HEK293 (cell line): Measurements from ENCODE around the gene PARP8.

ENCODE experiments used
- CTCF ChIA-PET: fragments of 350-600 bp; formaldehyde crosslinking; extraction: SDS; loops from one replicate; lab custom pipeline; 2021; ENCODE audit warnings: antibody characterized with exemption; lab: Yijun Ruan, JAX
- POLR2A ChIA-PET: fragments of 300-600 bp; formaldehyde crosslinking; extraction: SDS; loops from one replicate; lab custom pipeline; 2020; ENCODE audit warnings: antibody characterized with exemption, inconsistent platforms; lab: Yijun Ruan, JAX
- H3K27ac ChIP-seq: fragments of 200-500 bp; sonication (Bioruptor generic); 2 replicates; pipeline ENCODE4 v1.5.1; 2014; ENCODE audit warnings: low read depth, low read length, control low read depth, inconsistent platforms; ENCODE audit errors: extremely low read depth
- H3K36me3 ChIP-seq, 2 experiments: fragments of 200-500 bp in 1 of 2; sonication (Bioruptor generic) in 1 of 2; 1 replicate in 1 of 2; 2 replicates in 1 of 2; pipeline ENCODE4 v1.5.1; 2014 to 2017; ENCODE audit warnings: inconsistent platforms in 2 of 2, low read length in 2 of 2; ENCODE audit not compliant: control insufficient read depth in 2 of 2, insufficient read depth in 1 of 2
- H3K4me1 ChIP-seq: fragments of 200-500 bp; sonication (Bioruptor generic); 2 replicates; pipeline ENCODE4 v1.5.1; 2014; ENCODE audit warnings: mild to moderate bottlenecking, low read length, inconsistent platforms; ENCODE audit not compliant: control insufficient read depth, insufficient read depth
- H3K4me3 ChIP-seq: 2 replicates; pipeline ENCODE4 v1.5.1; 2011; ENCODE audit warnings: low read depth, mild to moderate bottlenecking, control low read depth, low read length, moderate library complexity
- H3K9me3 ChIP-seq: fragments of 200-500 bp; sonication (Bioruptor generic); 2 replicates; pipeline ENCODE4 v1.5.1; 2014; ENCODE audit warnings: low read depth, low read length, inconsistent platforms; ENCODE audit not compliant: control insufficient read depth, insufficient read depth
- BCL6B ChIP-seq: fragments of 450-650 bp; formaldehyde crosslinking; IDR thresholded peaks from 2 replicates; pipeline ENCODE4 v1.5.1; 2017; ENCODE audit warnings: missing biosample characterization, missing genetic modification characterization
- EGR2 ChIP-seq: fragments of 450-650 bp; formaldehyde crosslinking; IDR thresholded peaks from 2 replicates; pipeline ENCODE4 v1.5.1; 2016; ENCODE audit warnings: low read depth, missing biosample characterization, missing genetic modification characterization
- FEZF1 ChIP-seq: fragments of 450-650 bp; formaldehyde crosslinking; IDR thresholded peaks from 2 replicates; pipeline ENCODE4 v1.5.1; 2016; ENCODE audit warnings: missing biosample characterization, missing genetic modification characterization
- GLI2 ChIP-seq: fragments of 450-650 bp; formaldehyde crosslinking; IDR thresholded peaks from 2 replicates; pipeline ENCODE4; 2017; ENCODE audit warnings: missing biosample characterization, missing genetic modification characterization, low read depth, borderline replicate concordance
- MYNN ChIP-seq: fragments of 450-650 bp; formaldehyde crosslinking; IDR thresholded peaks from 2 replicates; pipeline ENCODE4 v1.5.1; 2016; ENCODE audit warnings: missing biosample characterization, missing genetic modification characterization, borderline replicate concordance
- PRDM1 ChIP-seq: fragments of 450-650 bp; formaldehyde crosslinking; IDR thresholded peaks from 2 replicates; pipeline ENCODE4; 2016; ENCODE audit warnings: missing biosample characterization, missing genetic modification characterization
- PRDM6 ChIP-seq: fragments of 450-650 bp; formaldehyde crosslinking; IDR thresholded peaks from 2 replicates; pipeline ENCODE4 v1.5.1; 2017; ENCODE audit warnings: missing biosample characterization, missing genetic modification characterization
- TRIM28 ChIP-seq: IDR thresholded peaks from 2 replicates; pipeline ENCODE4 v1.6.1; 2011; ENCODE audit warnings: low read length, control low read depth, borderline replicate concordance
- ZBTB17 ChIP-seq: fragments of 450-650 bp; formaldehyde crosslinking; IDR thresholded peaks from 2 replicates; pipeline ENCODE4 v1.5.1; 2016; ENCODE audit warnings: missing biosample characterization, missing genetic modification characterization
- ZBTB26 ChIP-seq: fragments of 450-650 bp; formaldehyde crosslinking; optimal IDR thresholded peaks from 2 replicates; pipeline ENCODE3; 2016; ENCODE audit warnings: missing biosample characterization, mild to moderate bottlenecking, missing genetic modification characterization
- ZBTB6 ChIP-seq: fragments of 450-650 bp; formaldehyde crosslinking; IDR thresholded peaks from 2 replicates; pipeline ENCODE4 v1.5.1; 2017; ENCODE audit warnings: missing biosample characterization, missing genetic modification characterization
- ZNF10 ChIP-seq: fragments of 450-650 bp; formaldehyde crosslinking; IDR thresholded peaks from 2 replicates; pipeline ENCODE4 v1.5.1; 2017; ENCODE audit warnings: missing biosample characterization, missing genetic modification characterization
- ZNF138 ChIP-seq: fragments of 450-650 bp; formaldehyde crosslinking; IDR thresholded peaks from 2 replicates; pipeline ENCODE4 v1.5.1; 2016; ENCODE audit warnings: missing biosample characterization, missing genetic modification characterization, borderline replicate concordance
- ZNF16 ChIP-seq: fragments of 450-650 bp; formaldehyde crosslinking; IDR thresholded peaks from 2 replicates; pipeline ENCODE4 v1.5.1; 2016; ENCODE audit warnings: low read depth, missing biosample characterization, missing genetic modification characterization
- ZNF548 ChIP-seq: fragments of 450-650 bp; formaldehyde crosslinking; IDR thresholded peaks from 2 replicates; pipeline ENCODE4 v1.5.1; 2016; ENCODE audit warnings: missing biosample characterization, missing genetic modification characterization
- ZNF747 ChIP-seq: fragments of 450-650 bp; formaldehyde crosslinking; IDR thresholded peaks from 2 replicates; pipeline ENCODE4 v1.5.1; 2016; ENCODE audit warnings: missing biosample characterization, missing genetic modification characterization
- ZNF768 ChIP-seq: fragments of 450-650 bp; formaldehyde crosslinking; IDR thresholded peaks from 2 replicates; pipeline ENCODE4 v1.5.1; 2018; ENCODE audit warnings: missing biosample characterization, mild to moderate bottlenecking, missing genetic modification characterization
- ZNF777 ChIP-seq: fragments of 450-650 bp; formaldehyde crosslinking; IDR thresholded peaks from 2 replicates; pipeline ENCODE4 v1.5.1; 2017; ENCODE audit warnings: missing biosample characterization, missing genetic modification characterization, borderline replicate concordance
- ZNF792 ChIP-seq: fragments of 450-650 bp; formaldehyde crosslinking; IDR thresholded peaks from 2 replicates; pipeline ENCODE4 v1.5.1; 2016; ENCODE audit warnings: missing biosample characterization, missing genetic modification characterization
- TF ChIP-seq, protein P1 (sequence below): fragments of 450-650 bp; formaldehyde crosslinking; IDR thresholded peaks from 2 replicates; pipeline ENCODE4 v1.5.1; 2016; ENCODE audit warnings: missing biosample characterization, missing genetic modification characterization

The PARP8 gene

DNA sequence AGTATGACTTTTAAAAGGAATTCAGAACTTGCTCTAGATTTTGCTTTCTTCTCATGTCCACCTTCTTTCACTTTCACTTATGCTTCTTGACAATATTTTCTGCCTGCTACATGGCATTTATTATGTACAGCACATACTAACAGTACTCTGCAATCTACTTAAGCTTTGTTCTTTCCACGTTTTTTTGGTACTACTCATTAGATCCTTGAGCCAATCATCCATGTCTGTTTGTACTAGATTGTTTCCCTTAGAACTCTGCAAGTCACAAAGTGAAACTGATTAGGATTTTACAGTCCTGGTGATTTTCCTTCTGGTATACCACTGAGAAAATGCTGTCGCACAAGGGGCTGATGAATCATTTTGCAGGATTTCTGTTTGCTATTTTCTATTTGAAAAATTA, 78.3 kb downstream of the PARP8 start:
- Histone ChIP-seq H3K4me1 (peaks cover 21% of the 10 kb centered on the region), H3K9me3 (no peaks in the 10 kb centered on the region), H3K4me3 (no peak overlapping the region), H3K36me3 (no peaks in the 10 kb centered on the region), H3K27ac (no peak overlapping the region)
- CTCF ChIA-PET, result no interaction called here
- POLR2A ChIA-PET, result no interaction called here
- TF ChIP-seq BCL6B (tag by site-specific recombination) (0 out of 2 replicates have a peak, but pooled peaks have one; percentile 23), FEZF1 (tag by site-specific recombination) (peak; percentile 60), ZBTB26 (tag by site-specific recombination) (no peak), PRDM1 (tag by site-specific recombination) (peak; percentile 96), ZNF548 (tag by site-specific recombination) (no peak), ZBTB17 (tag by site-specific recombination) (peak; percentile 86), ZNF10 (peak; percentile 74; the same call in 1 of the 2 replicates), ZNF16 (tag by site-specific recombination) (no peak), ZNF792 (tag by site-specific recombination) (no peak), MYNN (no peak), ZNF768 (no peak), ZNF747 (tag by site-specific recombination) (no peak), ZNF777 (tag by site-specific recombination) (no peak), EGR2 (tag by site-specific recombination) (no peak), GLI2 (tag by site-specific recombination) (no peak), ZNF138 (no peak), ZBTB6 (tag by site-specific recombination) (peak; percentile 77)
- TF ChIP-seq, protein P1, sequence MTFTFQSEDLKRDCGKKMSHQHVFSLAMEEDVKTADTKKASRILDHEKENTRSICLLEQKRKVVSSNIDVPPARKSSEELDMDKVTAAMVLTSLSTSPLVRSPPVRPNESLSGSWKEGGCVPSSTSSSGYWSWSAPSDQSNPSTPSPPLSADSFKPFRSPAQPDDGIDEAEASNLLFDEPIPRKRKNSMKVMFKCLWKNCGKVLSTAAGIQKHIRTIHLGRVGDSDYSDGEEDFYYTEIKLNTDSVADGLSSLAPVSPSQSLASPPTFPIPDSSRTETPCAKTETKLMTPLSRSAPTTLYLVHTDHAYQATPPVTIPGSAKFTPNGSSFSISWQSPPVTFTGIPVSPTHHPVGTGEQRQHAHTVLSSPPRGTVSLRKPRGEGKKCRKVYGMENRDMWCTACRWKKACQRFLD (tag by site-specific recombination), result no peak

- peaks cover 21% of the 10 kb centered on the region for H3K4me1 ChIP-seq
- H3K4me3 ChIP-seq, result no peak overlapping the region
- no peaks in the 10 kb centered on the region for H3K36me3 ChIP-seq
These were observed 78.9 kb downstream of the PARP8 start for GRCh38 chr5:50745221-50745910.

More at GRCh38 chr5:50745221-50745910, 78.9 kb downstream of the PARP8 start:
- TF ChIP-seq PRDM6 (tag by site-specific recombination) (peak; percentile 73), TRIM28 (no peak), ZNF10 (peak; percentile 7)
- Histone ChIP-seq H3K9me3 (no peaks in the 10 kb centered on the region), H3K27ac (no peak overlapping the region)
- ChIA-PET POLR2A (no interaction called here), CTCF (no interaction called here)
